Vagina (tissue), 2 donors: ENCODE results near the gene PON1.

ENCODE experiments used
- CTCF ChIP-seq, 3 experiments: fragments of 450-650 bp in 2 of 3; fragments of 200-600 bp in 1 of 3; sonication (generic) in 1 of 3; IDR thresholded peaks; one replicate each; pipeline ENCODE4 v1.5.1; 2017 to 2019; ENCODE audit warnings: antibody characterized with exemption in 3 of 3, mild to moderate bottlenecking in 2 of 3, moderate library complexity in 2 of 3
- POLR2A ChIP-seq, 2 donors: fragments of 450-650 bp; IDR thresholded peaks; one replicate each; pipeline ENCODE4 v1.6.1; 2017; ENCODE audit warnings: antibody characterized with exemption in 2 of 2, mild to moderate bottlenecking in 2 of 2, moderate library complexity in 2 of 2
- POLR2AphosphoS5 ChIP-seq, 2 donors: sonication (generic); formaldehyde crosslinking; IDR thresholded peaks; one replicate each; pipeline ENCODE4 v1.9.0; 2017; ENCODE audit warnings: antibody characterized with exemption in 2 of 2, mild to moderate bottlenecking in 2 of 2, low read depth in 1 of 2; ENCODE audit not compliant: insufficient read depth in 1 of 2

- TF ChIP-seq POLR2A (IDR thresholded peaks at IDR 0.05): no peak
- no peak for TF ChIP-seq POLR2AphosphoS5 (IDR thresholded peaks at IDR 0.05; ENCODE audit: insufficient read depth in 1 of 2, low read depth in 1 of 2)
- TF ChIP-seq CTCF (IDR thresholded peaks at IDR 0.05): no peak
Observed at GRCh38 chr7:95357623-95358022, 33.3 kb upstream of the PON1 start.
